Neural cell (in vitro differentiated cells): Measurements from ENCODE around the gene DENND5A. TPM values are rescaled to one million over a fixed set of nuclear protein-coding genes. Genes with fewer than 3 reads are reported as not detected.

Experiments
- H2AFZ ChIP-seq: fragments of 200-600, 300-800 bp; sonication (generic), shearing (Covaris generic); 2 replicates; pipeline ENCODE4 v1.6.0; 2014; ENCODE audit warnings: low read depth, mild to moderate bottlenecking, antibody characterized with exemption, low read length, moderate library complexity
- H3F3A ChIP-seq: fragments of 200-600 bp; shearing (Covaris generic); 2 replicates; pipeline ENCODE4 v1.6.1; 2016; ENCODE audit warnings: mild to moderate bottlenecking, moderate library complexity, mixed read lengths, antibody characterized with exemption, low read length; ENCODE audit not compliant: insufficient read depth, poor library complexity, severe bottlenecking
- H3K27ac ChIP-seq: fragments of 200-600, 300-800 bp; sonication (generic), shearing (Covaris generic); 2 replicates; pipeline ENCODE4 v1.5.1; 2014; ENCODE audit warnings: mild to moderate bottlenecking, low read length, moderate library complexity
- H3K27me3 ChIP-seq: fragments of 300-800, 200-600 bp; sonication (generic), shearing (Covaris generic); 2 replicates; pipeline ENCODE4 v1.6.0; 2014; ENCODE audit warnings: mild to moderate bottlenecking, low read depth, low read length, moderate library complexity; ENCODE audit not compliant: insufficient read depth
- H3K36me3 ChIP-seq: fragments of 300-800, 200-600 bp; sonication (generic), shearing (Covaris generic); 2 replicates; pipeline ENCODE4 v1.5.1; 2014; ENCODE audit warnings: mild to moderate bottlenecking, antibody characterized with exemption, low read length, moderate library complexity; ENCODE audit not compliant: insufficient read depth
- H3K4me2 ChIP-seq: fragments of 300-800, 200-600 bp; sonication (generic), shearing (Covaris generic); 2 replicates; pipeline ENCODE4 v1.6.0; 2014; ENCODE audit warnings: mild to moderate bottlenecking, low read length
- H3K4me3 ChIP-seq: fragments of 300-800, 200-600 bp; sonication (generic), shearing (Covaris generic); 2 replicates; pipeline ENCODE4 v1.5.1; 2014; ENCODE audit warnings: mild to moderate bottlenecking, low read length, moderate library complexity
- H3K79me2 ChIP-seq: fragments of 200-600 bp; shearing (Covaris generic); replicated peaks from 2 replicates; pipeline ENCODE4 v1.6.0; 2014; ENCODE audit warnings: mild to moderate bottlenecking, low read length, moderate library complexity; ENCODE audit not compliant: insufficient read depth
- H3K9ac ChIP-seq: fragments of 300-800, 200-600 bp; sonication (generic), shearing (Covaris generic); 2 replicates; pipeline ENCODE4 v1.6.1; 2016; ENCODE audit warnings: mild to moderate bottlenecking, low read length, mixed read lengths
- H3K9me2 ChIP-seq: fragments of 200-600 bp; shearing (Covaris generic); 2 replicates; pipeline ENCODE4 v1.6.1; 2016; ENCODE audit warnings: mild to moderate bottlenecking, low read length, mixed read lengths; ENCODE audit not compliant: insufficient read depth
- H3K9me3 ChIP-seq: fragments of 200-600, 300-800 bp; sonication (generic), shearing (Covaris generic); 2 replicates; pipeline ENCODE4 v1.6.1; 2016; ENCODE audit warnings: mild to moderate bottlenecking, mixed run types, low read length, moderate library complexity, mixed read lengths
- H4K20me1 ChIP-seq: fragments of 200-600 bp; shearing (Covaris generic); 2 replicates; pipeline ENCODE4 v1.6.1; 2016; ENCODE audit warnings: mild to moderate bottlenecking, mixed run types; ENCODE audit not compliant: insufficient read depth
- EP300 ChIP-seq: fragments of 450-650 bp; conservative IDR thresholded peaks from 2 replicates; pipeline ENCODE4 v1.6.1; 2014; ENCODE audit warnings: antibody characterized with exemption, mild to moderate bottlenecking, moderate library complexity; ENCODE audit not compliant: poor library complexity, severe bottlenecking
- EZH2 ChIP-seq: fragments of 200-600, 300-800 bp; shearing (Covaris generic), sonication (generic); IDR thresholded peaks from 2 replicates; pipeline ENCODE4 v1.6.1; 2014; ENCODE audit warnings: antibody characterized with exemption, low read length, borderline replicate concordance, mild to moderate bottlenecking; ENCODE audit not compliant: insufficient read depth, poor library complexity, severe bottlenecking
- MXI1 ChIP-seq: fragments of 450-650 bp; conservative IDR thresholded peaks from 2 replicates; pipeline ENCODE4 v1.6.1; 2014; ENCODE audit warnings: antibody characterized with exemption, mild to moderate bottlenecking; ENCODE audit not compliant: poor library complexity, severe bottlenecking
- POLR2AphosphoS5 ChIP-seq: IDR thresholded peaks from 2 replicates; pipeline ENCODE4 v1.6.1; 2012
- RAD21 ChIP-seq: fragments of 450-650 bp; conservative IDR thresholded peaks from 2 replicates; pipeline ENCODE4 v1.6.1; 2014; ENCODE audit warnings: antibody characterized with exemption, mild to moderate bottlenecking, moderate library complexity
- SMC3 ChIP-seq: fragments of 450-650 bp; conservative IDR thresholded peaks from 2 replicates; pipeline ENCODE4 v1.6.1; 2014; ENCODE audit warnings: antibody characterized with exemption, mild to moderate bottlenecking, moderate library complexity; ENCODE audit not compliant: poor library complexity
- TAF1 ChIP-seq: IDR thresholded peaks from 2 replicates; pipeline ENCODE4 v1.6.1; 2012; ENCODE audit warnings: low read depth
- polyA plus RNA-seq: library from polyadenylated mRNA; depleted of rRNA; stranded (reverse); fragments of >200 nt; gene quantifications from 2 replicates; pipeline ENCODE4 v1.2.3, GENCODE V29; 2014
- TF ChIP-seq, protein P1 (sequence below): fragments of 450-650 bp; IDR thresholded peaks from 2 replicates; pipeline ENCODE4 v1.5.1; 2014; ENCODE audit warnings: antibody characterized with exemption, mild to moderate bottlenecking, moderate library complexity; ENCODE audit not compliant: poor library complexity, severe bottlenecking
- TF ChIP-seq, protein P2 (sequence below): IDR thresholded peaks from 2 replicates; pipeline ENCODE4 v1.6.1; 2012; ENCODE audit warnings: borderline replicate concordance

Gene DENND5A
- polyA plus RNA-seq, 1 donor from 2014 or later = 75.6 TPM

- no peak overlapping the region for H3K9ac ChIP-seq
- H3K36me3 ChIP-seq = no peaks in the 10 kb centered on the region
- no peaks in the 10 kb centered on the region for H3F3A ChIP-seq
- H3K9me2 ChIP-seq = no peaks in the 10 kb centered on the region
- no peak overlapping the region for H3K4me2 ChIP-seq
- TF ChIP-seq, protein P1, sequence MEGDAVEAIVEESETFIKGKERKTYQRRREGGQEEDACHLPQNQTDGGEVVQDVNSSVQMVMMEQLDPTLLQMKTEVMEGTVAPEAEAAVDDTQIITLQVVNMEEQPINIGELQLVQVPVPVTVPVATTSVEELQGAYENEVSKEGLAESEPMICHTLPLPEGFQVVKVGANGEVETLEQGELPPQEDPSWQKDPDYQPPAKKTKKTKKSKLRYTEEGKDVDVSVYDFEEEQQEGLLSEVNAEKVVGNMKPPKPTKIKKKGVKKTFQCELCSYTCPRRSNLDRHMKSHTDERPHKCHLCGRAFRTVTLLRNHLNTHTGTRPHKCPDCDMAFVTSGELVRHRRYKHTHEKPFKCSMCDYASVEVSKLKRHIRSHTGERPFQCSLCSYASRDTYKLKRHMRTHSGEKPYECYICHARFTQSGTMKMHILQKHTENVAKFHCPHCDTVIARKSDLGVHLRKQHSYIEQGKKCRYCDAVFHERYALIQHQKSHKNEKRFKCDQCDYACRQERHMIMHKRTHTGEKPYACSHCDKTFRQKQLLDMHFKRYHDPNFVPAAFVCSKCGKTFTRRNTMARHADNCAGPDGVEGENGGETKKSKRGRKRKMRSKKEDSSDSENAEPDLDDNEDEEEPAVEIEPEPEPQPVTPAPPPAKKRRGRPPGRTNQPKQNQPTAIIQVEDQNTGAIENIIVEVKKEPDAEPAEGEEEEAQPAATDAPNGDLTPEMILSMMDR = no peak
- no peak for TF ChIP-seq SMC3
- no peak for TF ChIP-seq EZH2
- TF ChIP-seq, protein P2, sequence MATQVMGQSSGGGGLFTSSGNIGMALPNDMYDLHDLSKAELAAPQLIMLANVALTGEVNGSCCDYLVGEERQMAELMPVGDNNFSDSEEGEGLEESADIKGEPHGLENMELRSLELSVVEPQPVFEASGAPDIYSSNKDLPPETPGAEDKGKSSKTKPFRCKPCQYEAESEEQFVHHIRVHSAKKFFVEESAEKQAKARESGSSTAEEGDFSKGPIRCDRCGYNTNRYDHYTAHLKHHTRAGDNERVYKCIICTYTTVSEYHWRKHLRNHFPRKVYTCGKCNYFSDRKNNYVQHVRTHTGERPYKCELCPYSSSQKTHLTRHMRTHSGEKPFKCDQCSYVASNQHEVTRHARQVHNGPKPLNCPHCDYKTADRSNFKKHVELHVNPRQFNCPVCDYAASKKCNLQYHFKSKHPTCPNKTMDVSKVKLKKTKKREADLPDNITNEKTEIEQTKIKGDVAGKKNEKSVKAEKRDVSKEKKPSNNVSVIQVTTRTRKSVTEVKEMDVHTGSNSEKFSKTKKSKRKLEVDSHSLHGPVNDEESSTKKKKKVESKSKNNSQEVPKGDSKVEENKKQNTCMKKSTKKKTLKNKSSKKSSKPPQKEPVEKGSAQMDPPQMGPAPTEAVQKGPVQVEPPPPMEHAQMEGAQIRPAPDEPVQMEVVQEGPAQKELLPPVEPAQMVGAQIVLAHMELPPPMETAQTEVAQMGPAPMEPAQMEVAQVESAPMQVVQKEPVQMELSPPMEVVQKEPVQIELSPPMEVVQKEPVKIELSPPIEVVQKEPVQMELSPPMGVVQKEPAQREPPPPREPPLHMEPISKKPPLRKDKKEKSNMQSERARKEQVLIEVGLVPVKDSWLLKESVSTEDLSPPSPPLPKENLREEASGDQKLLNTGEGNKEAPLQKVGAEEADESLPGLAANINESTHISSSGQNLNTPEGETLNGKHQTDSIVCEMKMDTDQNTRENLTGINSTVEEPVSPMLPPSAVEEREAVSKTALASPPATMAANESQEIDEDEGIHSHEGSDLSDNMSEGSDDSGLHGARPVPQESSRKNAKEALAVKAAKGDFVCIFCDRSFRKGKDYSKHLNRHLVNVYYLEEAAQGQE = no peak
- TF ChIP-seq MXI1 = no peak
- TF ChIP-seq EP300 = no peak
- no peak for TF ChIP-seq POLR2AphosphoS5
- no peak for TF ChIP-seq RAD21
- no peak for TF ChIP-seq TAF1
- no peaks in the 10 kb centered on the region for H4K20me1 ChIP-seq
- no peak overlapping the region for H2AFZ ChIP-seq
- no peaks in the 10 kb centered on the region for H3K9me3 ChIP-seq
- no peak overlapping the region for H3K4me3 ChIP-seq
- no peak overlapping the region for H3K27ac ChIP-seq
- H3K27me3 ChIP-seq = no peaks in the 10 kb centered on the region
- peaks cover 71% of the 10 kb centered on the region for H3K79me2 ChIP-seq
These were observed 34.9 kb downstream of the DENND5A start for GRCh38 chr11:9230296-9230695.

- H3K9me3 ChIP-seq = no peaks in the 10 kb centered on the region
- TF ChIP-seq RAD21 = no peak
- TF ChIP-seq, protein P1 = no peak
- no peak for TF ChIP-seq TAF1
- TF ChIP-seq EP300 = no peak
- no peak for TF ChIP-seq EZH2
- TF ChIP-seq POLR2AphosphoS5 = no peak
- TF ChIP-seq, protein P2 = no peak
- TF ChIP-seq SMC3 = no peak
- no peak for TF ChIP-seq MXI1
- H3K36me3 ChIP-seq = no peaks in the 10 kb centered on the region
- H3K9ac ChIP-seq = no peak overlapping the region
- H4K20me1 ChIP-seq = no peaks in the 10 kb centered on the region
- H3K4me2 ChIP-seq = no peak overlapping the region
- H3K4me3 ChIP-seq = no peak overlapping the region
- no peaks in the 10 kb centered on the region for H3F3A ChIP-seq
- H2AFZ ChIP-seq = no peak overlapping the region
- H3K27me3 ChIP-seq = no peaks in the 10 kb centered on the region
- peaks cover 62% of the 10 kb centered on the region for H3K79me2 ChIP-seq
- H3K27ac ChIP-seq = no peak overlapping the region
- H3K9me2 ChIP-seq = no peaks in the 10 kb centered on the region
These were observed 37.1 kb downstream of the DENND5A start for GRCh38 chr11:9228091-9228490.
